Uterus (tissue), 2 donors: ENCODE results near the gene PODNL1.

Source experiments
- POLR2A ChIP-seq, 2 donors: fragments of 450-650 bp; IDR thresholded peaks; one replicate each; pipeline ENCODE4 v1.6.1; 2016; ENCODE audit warnings: antibody characterized with exemption in 2 of 2, mild to moderate bottlenecking in 1 of 2, moderate library complexity in 1 of 2
- TF ChIP-seq, protein P1 (sequence below), 4 experiments: fragments of 200-600 bp in 2 of 4; fragments of 450-650 bp in 2 of 4; sonication (generic) in 2 of 4; IDR thresholded peaks; one replicate each; pipeline ENCODE4 v1.5.1; 2016 to 2019; ENCODE audit warnings: antibody characterized with exemption in 4 of 4, mild to moderate bottlenecking in 2 of 4, moderate library complexity in 1 of 4

DNA sequence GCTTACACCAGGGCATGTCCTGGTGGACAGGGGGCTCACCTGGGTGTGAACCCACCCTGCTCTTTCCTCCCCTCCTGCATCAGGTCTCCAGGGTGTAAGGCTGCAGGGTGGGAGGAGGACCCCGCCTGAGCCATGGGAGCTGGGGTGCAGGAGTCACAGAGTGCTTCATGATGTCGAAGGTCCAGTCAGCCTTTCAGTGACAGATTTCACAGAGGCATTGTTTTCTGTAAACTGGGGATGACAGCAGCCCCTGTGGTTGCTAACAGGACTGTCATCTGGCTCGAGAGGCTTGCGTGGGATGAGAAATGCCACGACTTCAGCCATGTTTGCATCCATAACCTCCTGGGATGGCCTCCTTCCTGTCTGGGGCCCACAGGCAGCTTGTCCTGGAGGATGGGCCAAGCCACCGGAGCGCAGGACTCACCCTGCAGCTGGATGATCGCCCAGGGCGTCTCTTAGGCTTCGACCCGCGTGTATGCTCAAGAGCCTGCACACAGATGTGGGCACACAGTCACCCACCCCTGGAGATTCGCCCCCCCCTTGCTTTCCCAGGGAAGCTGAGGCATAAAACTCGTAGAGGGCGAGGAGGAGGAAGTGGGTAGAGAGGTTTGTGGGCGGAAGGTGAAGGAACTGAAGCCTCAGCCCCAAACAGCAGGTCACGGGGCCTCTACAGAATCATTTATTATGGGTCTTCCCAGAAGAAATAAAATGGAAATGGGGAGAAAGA lies 56.4 kb downstream of the PODNL1 start:
- TF ChIP-seq, protein P1, sequence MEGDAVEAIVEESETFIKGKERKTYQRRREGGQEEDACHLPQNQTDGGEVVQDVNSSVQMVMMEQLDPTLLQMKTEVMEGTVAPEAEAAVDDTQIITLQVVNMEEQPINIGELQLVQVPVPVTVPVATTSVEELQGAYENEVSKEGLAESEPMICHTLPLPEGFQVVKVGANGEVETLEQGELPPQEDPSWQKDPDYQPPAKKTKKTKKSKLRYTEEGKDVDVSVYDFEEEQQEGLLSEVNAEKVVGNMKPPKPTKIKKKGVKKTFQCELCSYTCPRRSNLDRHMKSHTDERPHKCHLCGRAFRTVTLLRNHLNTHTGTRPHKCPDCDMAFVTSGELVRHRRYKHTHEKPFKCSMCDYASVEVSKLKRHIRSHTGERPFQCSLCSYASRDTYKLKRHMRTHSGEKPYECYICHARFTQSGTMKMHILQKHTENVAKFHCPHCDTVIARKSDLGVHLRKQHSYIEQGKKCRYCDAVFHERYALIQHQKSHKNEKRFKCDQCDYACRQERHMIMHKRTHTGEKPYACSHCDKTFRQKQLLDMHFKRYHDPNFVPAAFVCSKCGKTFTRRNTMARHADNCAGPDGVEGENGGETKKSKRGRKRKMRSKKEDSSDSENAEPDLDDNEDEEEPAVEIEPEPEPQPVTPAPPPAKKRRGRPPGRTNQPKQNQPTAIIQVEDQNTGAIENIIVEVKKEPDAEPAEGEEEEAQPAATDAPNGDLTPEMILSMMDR (IDR thresholded peaks at IDR 0.05): no peak
- no peak for TF ChIP-seq POLR2A (IDR thresholded peaks at IDR 0.05)
